CD14-positive monocyte (primary cell): ENCODE results near the gene PIAS4. TPM values are rescaled to one million over a fixed set of nuclear protein-coding genes. Genes with fewer than 3 reads are reported as not detected.

Experiments used
- DNase-seq, 3 donors: peaks; one replicate each; pipeline ENCODE4 v3.0.0-alpha.2; 2011 to 2022
- H2AFZ ChIP-seq: 2 replicates; pipeline ENCODE4 v1.6.0; 2012; ENCODE audit warnings: mild to moderate bottlenecking, low read depth, low read length, inconsistent platforms; ENCODE audit not compliant: insufficient read depth, poor library complexity, severe bottlenecking
- H3K27ac ChIP-seq, 2 donors: 1 replicate in 1 of 2; 2 replicates in 1 of 2; pipeline ENCODE4 v1.5.1; 2012 to 2013; ENCODE audit warnings: low read length in 2 of 2, control low read depth in 1 of 2, inconsistent platforms in 1 of 2, low read depth in 1 of 2, mild to moderate bottlenecking in 1 of 2
- H3K27me3 ChIP-seq, 2 donors: one replicate each; pipeline versions ENCODE4 v1.6.0 to v1.6.1; 2011 to 2013; ENCODE audit warnings: low read length in 2 of 2; ENCODE audit not compliant: control insufficient read depth in 2 of 2, insufficient read depth in 2 of 2
- H3K36me3 ChIP-seq, 2 donors: replicated peaks in 1 of 2; 1 replicate in 1 of 2; 2 replicates in 1 of 2; pipeline versions ENCODE4 v1.5.1 to v1.6.1; 2012 to 2013; ENCODE audit warnings: low read length in 2 of 2, control low read depth in 1 of 2, inconsistent platforms in 1 of 2, mild to moderate bottlenecking in 1 of 2; ENCODE audit not compliant: insufficient read depth in 2 of 2, control insufficient read depth in 1 of 2
- H3K4me1 ChIP-seq, 2 donors: 1 replicate in 1 of 2; 2 replicates in 1 of 2; pipeline versions ENCODE4 v1.5.1 to v1.6.1; 2012 to 2013; ENCODE audit warnings: low read length in 2 of 2, control low read depth in 1 of 2, inconsistent platforms in 1 of 2, mild to moderate bottlenecking in 1 of 2, moderate library complexity in 1 of 2; ENCODE audit not compliant: insufficient read depth in 2 of 2, control insufficient read depth in 1 of 2
- H3K4me2 ChIP-seq: replicated peaks from 2 replicates; pipeline ENCODE3; 2012; ENCODE audit warnings: low read length, moderate library complexity, mild to moderate bottlenecking; ENCODE audit not compliant: poor library complexity, severe bottlenecking; ENCODE audit errors: extremely low read depth
- H3K4me3 ChIP-seq, 3 experiments: fragments of 200-600 bp in 1 of 3; sonication (generic) in 1 of 3; replicated peaks in 1 of 3; 1 replicate in 2 of 3; 2 replicates in 1 of 3; pipeline ENCODE4 v1.5.1; 2011 to 2013; ENCODE audit warnings: low read length in 3 of 3, mild to moderate bottlenecking in 3 of 3, control low read depth in 2 of 3, low read depth in 2 of 3, inconsistent platforms in 1 of 3, moderate library complexity in 1 of 3
- H3K79me2 ChIP-seq: 2 replicates; pipeline ENCODE4 v1.6.0; 2012; ENCODE audit warnings: mild to moderate bottlenecking, control low read depth, inconsistent platforms, low read length, moderate library complexity; ENCODE audit not compliant: insufficient read depth
- H3K9ac ChIP-seq: 2 replicates; pipeline ENCODE4 v1.6.0; 2017; ENCODE audit warnings: low read length, mild to moderate bottlenecking; ENCODE audit not compliant: insufficient read depth, poor library complexity, severe bottlenecking
- H3K9me3 ChIP-seq, 2 donors: replicated peaks in 1 of 2; 1 replicate in 1 of 2; 2 replicates in 1 of 2; pipeline versions ENCODE4 v1.5.1 to v1.6.1; 2012 to 2013; ENCODE audit warnings: low read length in 2 of 2, control low read depth in 1 of 2; ENCODE audit not compliant: control insufficient read depth in 1 of 2, insufficient read depth in 1 of 2
- H4K20me1 ChIP-seq: 2 replicates; pipeline ENCODE4 v1.6.0; 2012; ENCODE audit warnings: mild to moderate bottlenecking, low read length, control low read depth, moderate library complexity; ENCODE audit not compliant: insufficient read depth
- H3K27ac Mint-ChIP-seq, 7 donors: one replicate each; pipeline ENCODE4 v1.8.0; 2020; ENCODE audit warnings: mild to moderate bottlenecking in 7 of 7, mixed read lengths in 7 of 7, moderate library complexity in 6 of 7, inconsistent platforms in 2 of 7
- H3K27me3 Mint-ChIP-seq, 3 donors: one replicate each; pipeline ENCODE4 v1.8.0; 2021 to 2022; ENCODE audit warnings: low read depth in 3 of 3, mild to moderate bottlenecking in 3 of 3, mixed read lengths in 3 of 3, moderate library complexity in 3 of 3, inconsistent platforms in 1 of 3
- H3K36me3 Mint-ChIP-seq, 2 donors: one replicate each; pipeline ENCODE4 v1.8.0; 2020; ENCODE audit warnings: mixed read lengths in 2 of 2, inconsistent platforms in 1 of 2, mild to moderate bottlenecking in 1 of 2
- H3K4me1 Mint-ChIP-seq: one replicate; pipeline ENCODE4 v1.8.0; 2020; ENCODE audit warnings: mild to moderate bottlenecking, mixed read lengths
- H3K4me3 Mint-ChIP-seq, 2 donors: one replicate each; pipeline ENCODE4 v1.8.0; 2020; ENCODE audit warnings: mild to moderate bottlenecking in 2 of 2, mixed read lengths in 2 of 2, moderate library complexity in 1 of 2
- H3K9me3 Mint-ChIP-seq, 7 donors: one replicate each; pipeline ENCODE4 v1.8.0; 2020 to 2022; ENCODE audit warnings: mixed read lengths in 7 of 7, mild to moderate bottlenecking in 6 of 7, moderate library complexity in 6 of 7, inconsistent platforms in 2 of 7
- WGBS: methylation state at CpG from one replicate; pipeline ENCODE4 v1.1.5; 2013; ENCODE audit warnings: missing lambda C conversion rate; ENCODE audit not compliant: insufficient coverage; 5-methylcytosine and 5-hydroxymethylcytosine counted together
- intact Hi-C, 2 donors: fragments of 100-400 bp; cut with micrococcal nuclease; formaldehyde crosslinking; loops; one replicate each; pipeline versions ENCODE4 v1.15.0 to v1.15.1; 2023
- polyA plus RNA-seq, 3 donors: library from polyadenylated mRNA; depleted of rRNA in 1 of 3; unstranded in 2 of 3; stranded (reverse) in 1 of 3; fragments of 300-500 nt in 2 of 3; fragments of >200 nt in 1 of 3; fragmentation: Illumina TruSeq in 2 of 3; gene quantifications; 1 replicate in 2 of 3; 2 replicates in 1 of 3; pipeline ENCODE4 v1.2.3, GENCODE V29; 2012 to 2021
- TF ChIP-seq, protein P1 (sequence below): fragments of 200-600 bp; IDR thresholded peaks from one replicate; pipeline ENCODE4 v1.8.0; 2022; ENCODE audit warnings: antibody characterized with exemption, mild to moderate bottlenecking

The PIAS4 gene
- polyA plus RNA-seq, 3 donors: 2.3 to 8.1 (median 5.9) TPM

- peaks cover 0 to 1% (median 0%) of the 10 kb centered on the region in 7 donors for H3K9me3 Mint-ChIP-seq
- peaks cover 0 to 2% (median 1%) of the 10 kb centered on the region in 3 donors for H3K27me3 Mint-ChIP-seq
- intact Hi-C loops: loop anchor here in 1 of 2 donors (5.0 kb wide), 1 partner anchor 56 kb away; no protein-coding TSS in a partner anchor
- TF ChIP-seq, protein P1, sequence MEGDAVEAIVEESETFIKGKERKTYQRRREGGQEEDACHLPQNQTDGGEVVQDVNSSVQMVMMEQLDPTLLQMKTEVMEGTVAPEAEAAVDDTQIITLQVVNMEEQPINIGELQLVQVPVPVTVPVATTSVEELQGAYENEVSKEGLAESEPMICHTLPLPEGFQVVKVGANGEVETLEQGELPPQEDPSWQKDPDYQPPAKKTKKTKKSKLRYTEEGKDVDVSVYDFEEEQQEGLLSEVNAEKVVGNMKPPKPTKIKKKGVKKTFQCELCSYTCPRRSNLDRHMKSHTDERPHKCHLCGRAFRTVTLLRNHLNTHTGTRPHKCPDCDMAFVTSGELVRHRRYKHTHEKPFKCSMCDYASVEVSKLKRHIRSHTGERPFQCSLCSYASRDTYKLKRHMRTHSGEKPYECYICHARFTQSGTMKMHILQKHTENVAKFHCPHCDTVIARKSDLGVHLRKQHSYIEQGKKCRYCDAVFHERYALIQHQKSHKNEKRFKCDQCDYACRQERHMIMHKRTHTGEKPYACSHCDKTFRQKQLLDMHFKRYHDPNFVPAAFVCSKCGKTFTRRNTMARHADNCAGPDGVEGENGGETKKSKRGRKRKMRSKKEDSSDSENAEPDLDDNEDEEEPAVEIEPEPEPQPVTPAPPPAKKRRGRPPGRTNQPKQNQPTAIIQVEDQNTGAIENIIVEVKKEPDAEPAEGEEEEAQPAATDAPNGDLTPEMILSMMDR: no peak
- Histone ChIP-seq H3K4me2 (no peak overlapping the region), H3K9ac (no peak overlapping the region), H3K9me3 (no peaks in the 10 kb centered on the region), H3K27me3 (no peaks in the 10 kb centered on the region), H3K4me1 (peaks cover 9 to 11% of the 10 kb centered on the region in 2 donors), H3K36me3 (peaks cover 52 to 78% of the 10 kb centered on the region in 2 donors), H4K20me1 (peaks cover 48% of the 10 kb centered on the region), H3K79me2 (no peaks in the 10 kb centered on the region), H2AFZ (no peak overlapping the region), H3K4me3 (no peak overlapping the region), H3K27ac (no peak overlapping the region)
- DNase-seq: no peak
- no peak overlapping the region for H3K4me3 Mint-ChIP-seq
- WGBS: 84% methylated on average over 7 of the region's 9 CpGs
- peaks cover 5% of the 10 kb centered on the region for H3K4me1 Mint-ChIP-seq
- peaks cover 16 to 60% of the 10 kb centered on the region in 2 donors for H3K36me3 Mint-ChIP-seq
- no peak overlapping the region for H3K27ac Mint-ChIP-seq
Observed at GRCh38 chr19:4030981-4031380, 23.4 kb downstream of the PIAS4 start.

DNA sequence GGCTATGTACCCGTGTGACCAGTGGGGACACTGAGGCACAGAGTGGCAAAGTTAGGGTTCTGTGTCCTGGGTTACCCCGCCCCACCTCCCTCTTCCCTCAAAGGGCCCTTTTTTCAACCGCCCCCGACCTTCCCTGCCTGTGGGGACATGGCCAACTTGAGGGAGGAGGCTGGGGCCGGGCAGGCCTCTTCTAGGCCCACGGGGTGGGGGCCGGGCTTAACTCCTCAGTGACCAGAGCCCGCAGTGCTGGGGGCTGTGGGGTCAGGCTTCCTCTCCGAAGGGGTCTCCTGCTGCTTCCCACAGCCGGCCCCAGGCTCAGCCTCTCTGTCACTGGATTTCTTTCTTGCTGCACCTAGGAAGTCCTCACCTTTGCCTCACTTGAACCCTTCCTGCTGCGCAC, 23.9 kb downstream of the PIAS4 start:
- no peak overlapping the region for H3K9ac ChIP-seq
- Mint-ChIP-seq H3K4me3 (no peak overlapping the region), H3K9me3 (peaks cover 0 to 1% (median 0%) of the 10 kb centered on the region in 7 donors), H3K27ac (no peak overlapping the region), H3K4me1 (peaks cover 5% of the 10 kb centered on the region), H3K27me3 (peaks cover 0 to 2% (median 1%) of the 10 kb centered on the region in 3 donors), H3K36me3 (peaks cover 16 to 55% of the 10 kb centered on the region in 2 donors)
- no peaks in the 10 kb centered on the region for H3K79me2 ChIP-seq
- H3K4me2 ChIP-seq: no peak overlapping the region
- H3K9me3 ChIP-seq: no peaks in the 10 kb centered on the region
- WGBS: 91% methylated on average over 6 of the region's 11 CpGs
- H3K4me3 ChIP-seq: no peak overlapping the region
- DNase-seq: no peak
- H4K20me1 ChIP-seq: peaks cover 48% of the 10 kb centered on the region
- intact Hi-C loops: loop anchor here in 1 of 2 donors (5.0 kb wide), 1 partner anchor 56 kb away; no protein-coding TSS in a partner anchor
- TF ChIP-seq, protein P1: no peak
- H3K27ac ChIP-seq: no peak overlapping the region
- peaks cover 56 to 82% of the 10 kb centered on the region in 2 donors for H3K36me3 ChIP-seq
- H3K27me3 ChIP-seq: no peaks in the 10 kb centered on the region
- peaks cover 9 to 11% of the 10 kb centered on the region in 2 donors for H3K4me1 ChIP-seq
- no peak overlapping the region for H2AFZ ChIP-seq
